Limb (tissue), 2 donors: ENCODE results near the gene MAPKAPK2.

Experiments used
- DNase-seq, 2 donors: peaks; one replicate each; pipeline ENCODE4 v3.0.0-alpha.2; 2016; ENCODE audit errors: extremely low spot score in 2 of 2

The MAPKAPK2 gene

DNA sequence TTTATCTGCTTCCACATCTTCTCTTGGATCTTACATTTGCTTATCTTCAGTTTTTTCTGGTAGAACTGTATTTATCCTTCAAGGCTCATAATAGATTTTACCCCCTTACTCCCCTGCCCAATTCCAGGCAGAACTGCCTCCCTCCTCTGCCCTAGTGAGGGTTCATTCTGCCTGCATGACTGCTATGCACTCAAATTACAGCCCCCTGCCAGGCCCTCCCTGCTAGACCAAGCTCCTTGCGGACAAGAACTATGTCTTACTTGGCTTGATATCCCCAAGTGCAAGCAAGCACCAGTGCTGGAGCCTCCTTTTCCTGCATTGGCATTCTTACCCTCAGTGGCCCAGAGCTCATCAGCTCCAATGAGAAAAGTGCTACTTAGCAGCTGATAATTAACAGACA lies 18.1 kb downstream of the MAPKAPK2 start:
- DNase-seq = no peak

DNA sequence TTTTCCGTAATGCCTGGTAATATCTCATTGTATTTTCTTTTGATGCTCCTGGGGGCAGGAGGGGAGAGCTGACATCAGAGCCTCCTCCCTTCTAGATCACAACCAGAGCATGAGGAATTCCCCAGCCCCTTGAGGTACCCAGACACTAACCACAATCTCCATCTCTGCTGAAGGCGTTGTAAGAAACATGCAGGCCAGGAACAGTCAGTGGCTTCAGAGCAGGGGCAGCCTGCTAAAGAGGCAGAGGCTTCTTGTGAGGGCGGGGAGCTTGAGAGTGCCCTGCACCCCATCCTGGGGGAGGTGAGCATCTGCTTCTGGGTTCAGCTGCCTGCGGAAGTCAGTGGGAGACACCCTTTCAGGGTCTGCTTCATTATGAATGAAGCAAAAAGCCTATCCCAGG lies 19.0 kb downstream of the MAPKAPK2 start:
- DNase-seq = no peak

DNA sequence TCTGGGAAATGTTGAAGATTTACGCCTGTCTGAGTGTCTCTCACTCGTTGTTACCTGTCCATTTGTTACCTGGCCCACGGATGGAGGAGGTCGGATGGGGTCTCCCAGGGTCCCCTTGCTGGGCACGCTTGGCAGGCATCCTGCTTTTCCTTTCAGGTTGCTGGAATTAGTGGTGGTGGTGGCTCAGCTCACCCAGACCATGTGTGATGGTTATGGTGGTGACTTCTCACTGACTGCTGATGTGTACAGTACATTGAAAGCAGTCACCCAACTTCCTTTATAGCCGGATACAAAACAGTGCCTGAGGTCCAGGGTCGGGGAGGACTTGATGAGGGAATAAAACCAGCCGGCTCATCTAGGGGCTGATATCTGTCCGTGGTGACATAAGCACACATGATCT lies 19.5 kb downstream of the MAPKAPK2 start:
- no peak for DNase-seq

DNA sequence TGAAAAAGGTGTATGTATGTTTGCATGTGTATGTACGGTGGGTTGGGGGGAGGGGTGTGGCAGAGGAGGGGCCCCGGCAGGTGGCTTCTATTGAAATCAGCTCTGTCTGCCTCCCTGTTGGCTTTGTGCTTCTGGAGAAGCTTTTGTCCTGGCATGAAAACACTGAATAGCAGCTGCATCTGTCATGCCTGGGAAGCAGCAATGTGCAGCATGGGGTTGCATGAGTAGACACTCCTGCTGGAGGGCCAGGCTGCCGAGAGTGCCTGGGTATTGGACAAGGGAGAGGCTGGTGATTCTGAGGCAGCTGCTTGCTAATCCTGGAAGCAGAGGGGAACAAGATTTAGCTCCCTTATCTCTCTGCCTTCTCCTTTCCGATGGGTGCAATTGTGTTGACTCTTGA lies 20.5 kb downstream of the MAPKAPK2 start:
- peak; percentile 62 for DNase-seq

DNA sequence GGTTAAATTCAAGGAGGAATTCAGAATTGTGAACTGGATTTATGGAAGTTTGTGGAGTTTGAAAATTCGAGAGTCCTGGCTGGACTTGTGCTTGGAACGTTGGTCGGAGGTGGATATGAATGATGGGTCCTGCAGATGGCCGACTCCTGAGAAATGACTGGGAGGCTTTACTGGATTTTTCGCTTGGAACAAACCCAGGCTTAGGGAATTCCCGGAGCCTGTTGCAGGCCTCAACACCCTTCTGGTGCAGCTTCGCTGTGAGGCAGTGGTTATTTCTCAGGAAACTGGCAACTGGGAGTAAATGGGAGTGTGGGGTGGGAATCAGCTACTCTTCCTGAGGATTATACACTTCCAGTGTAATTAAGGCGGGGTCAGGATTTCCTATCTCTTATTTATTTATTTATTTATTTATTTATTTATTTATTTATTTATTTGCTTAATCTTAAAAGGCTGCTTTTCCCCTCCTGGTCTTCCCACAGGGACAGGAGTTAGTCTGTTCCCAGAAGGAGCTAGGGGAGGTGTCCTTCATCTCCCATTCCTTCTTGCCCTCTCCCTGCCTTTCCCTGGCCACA lies 21.1 kb downstream of the MAPKAPK2 start:
- DNase-seq = no peak

DNA sequence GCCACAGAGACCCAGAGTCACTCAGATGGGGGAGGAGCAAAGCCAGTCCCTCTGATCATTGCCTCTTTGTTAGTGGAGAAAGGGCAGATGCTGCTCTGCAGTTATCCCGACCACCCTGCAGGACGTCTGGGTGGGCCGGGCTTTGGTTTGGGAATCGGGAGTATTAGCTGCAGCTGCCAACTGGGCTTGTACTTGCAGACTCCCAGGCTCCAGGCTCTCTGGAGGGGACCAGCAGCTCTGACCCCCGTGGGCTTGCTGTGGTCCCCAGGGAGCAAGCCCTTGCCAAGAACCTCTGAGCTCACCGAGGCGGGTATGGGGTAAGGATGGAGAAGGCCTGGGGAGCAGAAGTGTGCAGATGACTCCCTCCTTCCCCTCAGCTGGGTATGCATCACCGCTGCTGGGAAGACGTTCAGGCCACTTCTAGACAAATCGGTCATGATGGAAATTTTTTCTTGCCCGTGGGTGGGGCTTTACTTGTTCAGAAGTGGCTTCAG lies 21.6 kb downstream of the MAPKAPK2 start:
- peak in 1 of 2 donors; percentile 67 for DNase-seq

DNA sequence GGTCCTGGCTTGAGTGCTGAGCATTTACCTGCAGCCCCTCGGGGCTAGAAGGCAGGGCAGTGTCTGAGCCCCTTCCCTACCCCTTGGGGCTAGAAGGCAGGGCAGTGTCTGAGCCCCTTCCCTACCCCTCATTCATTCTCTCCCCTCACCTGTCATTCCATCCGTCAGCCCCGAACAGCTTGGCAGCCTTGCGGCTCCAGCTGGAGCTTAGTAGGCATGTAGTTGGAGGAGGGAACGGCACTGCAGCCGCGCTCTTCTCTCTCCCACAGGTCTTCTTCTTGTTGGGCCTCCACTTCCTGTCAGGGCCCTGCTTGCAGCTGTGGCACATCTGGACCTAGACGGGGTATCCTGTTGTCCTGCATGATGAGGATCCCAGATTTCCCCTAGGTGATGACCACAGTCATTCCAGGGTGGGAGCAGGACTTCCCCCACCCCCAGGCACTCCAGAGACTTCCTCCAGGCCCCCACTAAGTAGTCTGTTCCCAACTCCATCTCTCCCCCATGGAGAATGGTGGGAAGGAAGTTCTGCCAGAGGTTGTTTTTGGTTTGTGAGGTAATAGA lies 22.2 kb downstream of the MAPKAPK2 start:
- DNase-seq = no peak

DNA sequence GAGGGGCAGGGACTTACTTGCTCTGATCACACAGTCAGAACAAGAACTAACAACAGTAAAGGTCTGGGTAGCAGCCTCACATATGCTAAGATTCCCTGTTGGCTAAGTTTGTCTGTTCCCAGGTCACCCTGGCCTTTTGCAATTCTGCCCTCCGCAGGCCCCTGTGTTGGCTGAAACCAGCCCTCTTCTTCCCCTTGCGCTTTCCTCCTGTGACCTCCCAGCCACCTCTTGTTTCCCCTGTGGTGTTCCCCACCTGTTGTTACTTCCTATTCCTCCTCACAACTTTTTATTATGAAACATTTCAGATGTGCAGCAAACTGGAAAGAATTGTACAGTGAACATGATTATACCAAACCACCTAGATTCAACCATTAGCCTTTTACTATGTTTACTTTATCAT lies 23.4 kb downstream of the MAPKAPK2 start:
- no peak for DNase-seq

DNA sequence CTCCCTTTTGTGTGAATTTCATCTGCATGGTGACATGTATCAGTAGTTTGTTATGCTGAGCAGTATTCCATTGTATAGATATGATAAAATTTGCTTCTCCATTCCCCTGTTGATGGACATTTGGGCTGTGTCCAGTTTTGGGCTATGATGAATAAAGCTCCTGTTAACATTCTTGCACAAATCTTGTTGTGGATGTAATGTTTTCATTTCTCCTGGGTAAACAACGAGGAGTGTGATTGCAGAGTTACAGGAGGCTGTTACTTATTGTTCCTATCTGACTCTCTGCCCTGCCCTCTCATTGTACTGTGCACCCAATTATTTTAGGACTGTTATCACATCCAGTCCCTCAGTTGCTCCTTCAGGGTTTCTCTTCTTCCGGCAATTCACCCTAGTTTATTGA lies 24.2 kb downstream of the MAPKAPK2 start:
- DNase-seq = no peak

DNA sequence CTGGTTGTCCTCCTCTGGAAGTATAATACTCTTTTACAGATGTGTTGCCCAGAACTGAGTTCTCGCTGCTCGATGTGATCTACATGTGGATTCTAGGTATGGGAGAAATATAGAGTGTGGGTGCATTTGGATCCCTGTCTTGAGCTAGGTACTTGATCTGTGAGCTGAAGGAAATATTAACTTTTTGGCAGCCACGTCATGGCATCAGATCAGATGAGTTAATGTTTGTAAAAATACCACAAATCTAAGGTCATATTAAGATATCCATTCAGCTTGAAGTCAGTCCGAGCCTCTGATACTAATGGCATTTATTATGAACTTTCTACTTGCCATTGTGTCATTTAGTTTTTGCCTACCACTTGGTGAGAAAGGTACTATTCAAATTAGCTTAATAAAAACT lies 24.6 kb downstream of the MAPKAPK2 start:
- no peak for DNase-seq

DNA sequence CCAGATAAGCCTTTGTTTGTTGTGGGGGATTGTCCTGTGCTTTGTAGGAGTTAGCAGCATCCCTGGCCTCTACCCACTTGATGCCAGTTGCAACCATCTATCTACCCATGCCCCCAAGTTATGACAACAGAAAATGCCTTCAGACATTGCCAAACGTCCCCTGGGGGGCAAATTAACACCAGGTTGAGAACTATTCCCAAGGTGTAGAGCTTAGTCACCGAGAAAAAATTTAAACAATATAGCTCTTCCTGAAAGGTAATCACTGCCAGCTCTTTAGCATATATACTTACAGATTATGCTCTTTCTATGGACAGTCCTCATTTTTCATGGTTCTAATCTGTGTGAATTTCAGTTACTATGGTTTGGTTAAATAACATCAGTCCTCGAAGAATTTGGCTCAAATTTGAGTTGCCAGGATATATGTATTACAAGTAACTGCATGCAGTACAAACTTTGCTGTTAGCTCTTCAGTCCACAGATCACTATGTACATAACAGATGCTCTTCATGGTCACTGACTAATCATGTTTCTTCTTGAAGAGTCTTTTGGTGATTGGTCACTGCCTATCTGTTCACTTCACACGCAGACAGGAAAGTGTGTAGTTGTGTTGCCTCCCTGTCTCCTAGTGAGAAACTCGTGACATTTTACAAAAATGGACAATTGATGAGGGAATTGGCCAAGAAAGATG lies 25.2 kb downstream of the MAPKAPK2 start:
- no peak for DNase-seq

DNA sequence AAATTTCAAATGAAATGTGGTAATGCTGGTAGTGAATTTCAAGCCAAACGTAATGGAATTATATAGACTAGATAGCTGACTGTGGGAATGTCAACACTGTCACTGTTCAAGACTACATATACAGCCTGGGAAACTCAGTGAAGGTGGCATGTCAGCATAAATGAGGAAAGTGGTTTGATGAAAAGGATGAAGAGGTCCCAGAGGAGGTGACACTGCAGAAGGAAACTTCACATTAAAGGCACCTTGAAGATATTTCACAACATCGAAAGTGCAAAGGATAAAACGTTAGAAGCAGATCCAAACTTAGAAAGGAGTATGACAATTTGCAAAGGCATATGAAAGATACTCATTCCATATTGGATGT lies 25.7 kb downstream of the MAPKAPK2 start:
- no peak for DNase-seq

DNA sequence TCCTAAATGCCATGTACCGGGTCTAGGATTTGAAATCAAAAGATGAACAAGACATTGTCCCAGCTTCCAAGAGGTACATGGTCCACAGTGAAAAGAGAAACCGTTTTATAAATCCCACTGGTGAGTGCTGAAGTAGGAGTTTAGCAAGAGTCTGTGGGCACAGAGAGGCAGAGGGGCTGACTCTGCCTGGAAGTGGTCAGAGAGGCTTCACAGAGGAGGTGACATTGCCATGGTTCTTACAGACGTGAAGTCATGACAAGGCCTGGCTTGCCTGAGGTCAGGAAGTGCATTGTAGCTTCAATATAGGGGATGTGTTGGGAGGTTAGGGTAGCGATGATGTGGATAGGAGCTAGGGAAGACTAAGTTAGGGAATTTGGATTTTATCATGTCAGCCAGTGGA lies 28.4 kb downstream of the MAPKAPK2 start:
- no peak for DNase-seq

DNA sequence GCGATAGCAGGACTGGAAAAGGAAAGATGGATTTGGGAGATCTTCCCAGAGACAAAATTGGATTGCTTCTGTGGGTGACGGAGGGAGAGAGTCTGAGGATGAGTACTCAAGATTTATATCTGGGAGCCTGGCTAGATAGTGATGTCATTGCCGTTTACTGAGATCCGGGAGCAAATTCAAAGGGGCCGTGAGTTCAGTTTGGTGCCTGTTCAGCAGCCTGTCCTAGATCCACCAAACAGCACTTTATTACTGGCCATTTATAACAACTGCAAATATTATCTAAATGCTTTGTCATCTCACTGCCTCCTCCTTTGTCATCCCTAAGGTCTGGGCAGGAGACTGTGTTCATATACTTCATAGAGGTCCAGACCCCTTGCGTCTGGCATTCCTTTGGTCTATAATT lies 29.2 kb downstream of the MAPKAPK2 start:
- no peak for DNase-seq

DNA sequence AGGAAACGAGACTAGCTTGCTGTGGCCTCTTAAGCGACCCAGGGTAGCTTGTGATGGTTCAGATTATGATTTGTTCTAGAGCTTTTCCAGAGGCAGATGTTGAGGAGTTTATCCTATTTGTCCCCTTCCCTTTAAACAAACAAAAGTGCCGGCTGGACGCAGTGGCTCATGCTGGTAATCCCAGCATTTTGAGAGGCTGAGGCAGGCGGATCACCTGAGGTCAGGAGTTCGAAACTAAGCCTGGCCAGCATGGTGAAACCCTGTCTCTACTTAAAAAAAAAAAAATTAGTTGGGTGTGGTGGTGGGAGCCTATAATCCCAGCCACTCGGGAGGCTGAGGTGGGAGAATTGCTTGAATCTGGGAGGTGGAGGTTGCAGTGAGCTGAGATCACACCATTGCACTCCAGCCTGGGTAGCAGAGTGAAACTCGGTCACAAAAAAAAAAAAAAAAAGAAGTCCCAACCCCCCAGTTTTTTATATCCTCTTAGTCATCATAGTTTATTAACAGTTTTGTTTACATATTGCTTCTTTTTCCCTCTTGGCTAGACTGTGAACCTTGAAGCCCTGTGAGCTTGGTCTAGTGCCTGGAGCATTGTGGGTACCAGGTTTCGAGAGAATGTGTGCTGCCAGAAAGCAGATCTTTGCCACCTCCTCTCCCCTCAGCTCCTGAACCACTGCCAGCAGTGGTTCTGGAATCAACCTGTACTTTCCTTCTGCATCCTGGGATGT lies 29.8 kb downstream of the MAPKAPK2 start:
- DNase-seq = no peak

DNA sequence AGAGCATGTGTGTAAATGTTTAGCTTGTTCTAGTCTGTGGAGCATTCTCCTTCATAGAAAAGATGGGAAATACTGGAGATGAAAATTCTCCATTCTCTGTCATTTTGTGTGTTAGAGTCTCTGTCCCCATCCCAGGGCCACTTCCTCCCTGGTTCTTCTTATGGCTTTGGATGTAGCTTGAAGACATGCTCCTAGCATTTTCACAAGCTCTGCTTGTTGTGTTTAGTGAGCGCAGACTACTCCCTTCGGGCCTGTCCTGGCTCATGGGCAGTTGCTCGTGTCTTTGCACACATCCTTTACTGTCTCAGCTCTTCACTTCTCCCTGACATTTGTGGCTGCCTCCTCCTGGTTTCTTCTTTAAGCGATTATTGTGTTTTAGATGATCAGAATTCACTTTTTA lies 30.4 kb downstream of the MAPKAPK2 start:
- DNase-seq = no peak

DNA sequence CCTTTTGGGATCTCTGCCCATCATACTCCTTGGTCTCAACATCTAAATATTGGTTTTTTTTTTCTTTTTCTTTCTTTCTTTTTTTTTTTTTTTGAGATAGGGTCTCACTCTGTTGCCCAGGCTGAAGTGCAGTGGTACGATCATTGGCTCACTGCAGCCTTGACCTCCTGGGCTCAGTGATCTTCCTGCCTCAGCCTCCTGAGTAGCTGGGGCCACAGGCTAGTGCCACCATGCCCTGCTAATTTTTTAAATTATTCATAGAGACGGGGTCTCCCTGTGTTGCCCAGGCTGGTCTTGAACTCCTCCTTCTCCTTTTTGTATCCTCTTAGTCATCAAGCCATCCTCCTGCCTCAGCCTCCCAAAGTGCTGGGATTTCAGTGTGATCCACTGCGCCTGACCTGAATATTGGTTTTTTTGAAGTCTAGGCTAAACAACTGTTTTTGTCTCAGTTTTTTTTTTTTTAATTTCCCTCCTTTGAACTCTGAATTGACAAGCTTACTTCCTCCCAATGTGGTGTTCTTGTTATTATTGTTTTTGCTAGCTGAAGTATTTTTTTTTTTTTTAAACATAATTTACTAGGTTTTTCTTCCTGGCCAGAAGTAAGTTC lies 30.9 kb downstream of the MAPKAPK2 start:
- no peak for DNase-seq

DNA sequence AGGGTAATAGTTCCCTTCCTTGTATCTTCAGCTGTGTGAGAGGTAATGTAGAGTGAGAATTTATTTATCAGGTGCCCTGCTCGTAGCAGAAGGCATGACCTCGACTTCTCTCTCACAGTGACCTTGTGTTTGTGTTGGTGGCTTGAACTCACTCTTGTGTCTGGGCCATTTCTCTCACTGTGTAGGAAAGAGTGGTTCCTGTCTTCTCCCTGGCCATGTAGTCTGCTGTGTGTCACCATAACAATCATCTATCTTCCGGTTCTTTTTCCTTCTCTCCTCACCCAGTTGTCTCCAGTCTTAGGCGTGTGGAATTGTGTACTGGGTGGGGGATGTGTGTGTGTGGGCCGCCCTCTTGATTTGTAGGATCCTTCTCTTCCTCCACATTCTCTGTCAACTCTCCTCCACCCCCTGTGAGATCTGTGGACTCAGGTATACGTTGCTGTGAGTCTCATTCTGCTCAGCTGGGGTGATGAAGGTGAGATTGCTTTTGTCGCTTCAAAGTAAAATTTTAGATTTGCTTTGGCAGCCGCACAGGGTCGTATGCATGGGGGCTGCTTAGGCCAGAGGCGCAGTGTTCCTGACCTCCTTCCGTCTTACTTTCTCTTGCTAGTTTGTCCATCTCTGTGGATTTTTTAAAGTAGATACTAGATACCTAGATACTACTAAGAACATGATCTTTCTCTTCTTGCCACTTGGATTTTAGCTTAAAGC lies 31.6 kb downstream of the MAPKAPK2 start:
- no peak for DNase-seq

DNA sequence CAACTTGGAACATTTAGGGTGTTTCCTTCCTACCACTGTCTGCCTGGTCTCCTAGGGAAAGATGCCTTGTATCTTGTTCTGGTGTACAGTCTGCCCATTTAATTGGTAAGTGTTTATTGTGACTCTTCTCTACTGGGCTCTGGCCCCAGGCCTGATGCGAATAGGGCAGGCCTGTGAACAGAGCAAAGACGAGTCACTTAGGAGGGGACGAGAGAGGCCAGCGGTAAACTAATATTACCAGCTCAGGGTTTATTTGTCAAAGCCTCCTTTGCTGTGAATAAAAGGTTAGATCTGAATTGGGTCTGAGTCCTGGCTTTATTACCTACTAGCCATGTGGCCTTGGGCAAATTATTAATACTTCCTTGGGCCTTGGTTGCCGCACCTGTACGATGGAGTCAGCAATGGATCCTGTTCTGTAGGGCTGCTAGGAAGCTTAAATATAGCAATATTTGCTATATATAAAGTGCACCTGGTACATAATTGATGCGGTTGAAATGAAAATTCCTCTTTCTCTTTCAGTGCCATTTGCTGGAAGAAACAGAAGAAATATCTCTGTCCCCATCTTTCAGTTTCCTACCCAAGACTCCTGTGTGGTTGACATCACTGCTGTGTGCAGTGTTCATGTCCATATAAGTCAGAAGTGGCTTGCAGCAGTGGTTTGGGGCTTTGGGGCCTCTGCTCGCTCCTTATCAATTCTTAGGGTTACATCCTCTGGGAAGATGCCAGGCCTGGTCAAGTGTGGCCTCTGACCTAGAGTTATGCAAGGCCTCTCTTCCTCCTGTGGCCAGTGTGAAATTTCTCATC lies 32.4 kb downstream of the MAPKAPK2 start:
- DNase-seq = no peak

DNA sequence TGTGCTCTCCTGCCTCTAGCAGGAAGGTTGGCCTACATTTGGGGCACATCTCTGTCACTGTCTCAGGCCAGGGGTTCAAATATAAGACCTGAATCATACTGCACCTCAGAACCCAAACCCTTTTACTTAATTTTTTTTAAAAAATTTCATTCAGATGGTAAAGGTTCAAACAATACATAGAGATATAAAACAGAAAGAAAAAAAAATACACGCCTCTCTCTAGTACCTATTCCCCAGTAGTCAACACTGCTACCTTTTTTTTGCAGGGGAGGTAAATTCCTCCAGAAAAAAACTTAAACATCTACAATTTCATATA lies 32.9 kb downstream of the MAPKAPK2 start:
- no peak for DNase-seq
